ENCODE results near the gene CNR2. TPM values are rescaled to one million over a fixed set of nuclear protein-coding genes. Genes with fewer than 3 reads are reported as not detected.
"Not testable (repeated sequence)": the region's sequence is repeated elsewhere in the genome, so short reads cannot be mapped to it uniquely, and the experiment has no call there.

CNR2 gene
- total RNA-seq, 1 experiment from 2014 or later, result not detected

DNA sequence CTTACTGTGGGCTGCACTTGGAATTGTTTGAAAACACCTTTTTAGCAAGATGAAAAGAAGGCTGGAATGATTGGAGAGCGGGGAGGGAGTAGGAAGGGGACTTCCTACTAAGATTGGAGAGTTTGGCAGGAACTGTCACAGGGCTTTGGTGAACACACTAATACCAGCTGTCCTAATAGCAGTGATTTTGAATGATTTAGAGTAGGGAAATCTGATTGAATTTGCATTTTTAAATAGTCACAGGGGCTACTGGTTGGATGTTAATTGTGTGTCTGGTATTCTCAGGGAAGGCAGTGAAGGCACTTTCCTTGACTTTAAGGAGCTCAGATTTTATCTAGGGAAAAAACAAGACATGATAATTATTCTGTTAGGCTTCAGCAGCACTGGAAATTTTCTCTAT lies 85.4 kb downstream of the CNR2 start:
- H3K4me1 Mint-ChIP-seq, result peaks cover 18 to 21% of the 10 kb centered on the region in 2 experiments
- Histone ChIP-seq H3K56ac (ENCODE audit: insufficient read length, low read depth, low read length) (no peak overlapping the region), H3T11ph (ENCODE audit: low read length) (no peak overlapping the region), H3K18ac (ENCODE audit: insufficient read length, low read depth, low read length) (no peak overlapping the region), H3K9ac (ENCODE audit: extremely low read depth, insufficient read length, low read length) (no peak overlapping the region), H3K79me2 (ENCODE audit: insufficient read depth, low read length) (no peaks in the 10 kb centered on the region), H4K91ac (ENCODE audit: insufficient read length, low read depth, low read length) (no peak overlapping the region), H3K4ac (ENCODE audit: low read depth, low read length) (no peak overlapping the region), H3K27me3 (ENCODE audit: insufficient read depth, low read length) (no peaks in the 10 kb centered on the region), H3K23me2 (ENCODE audit: insufficient read length, low read depth, low read length, poor library complexity, severe bottlenecking) (peaks cover 3% of the 10 kb centered on the region), H2AK5ac (ENCODE audit: insufficient read length, low read length) (no peak overlapping the region), H3K9me3 (ENCODE audit: control insufficient read depth, low read depth, low read length) (no peaks in the 10 kb centered on the region), H2BK5ac (ENCODE audit: insufficient read length, low read length) (no peak overlapping the region), H3K79me1 (ENCODE audit: insufficient read depth, low read depth, low read length, poor library complexity, severe bottlenecking) (no peaks in the 10 kb centered on the region), H3K4me1 (ENCODE audit: insufficient read depth, low read length) (no peaks in the 10 kb centered on the region), H3K27ac (ENCODE audit: insufficient read length, low read depth, low read length) (no peak overlapping the region), H2BK20ac (ENCODE audit: low read depth, low read length, poor library complexity, severe bottlenecking) (no peak overlapping the region), H3K23ac (ENCODE audit: insufficient read length, low read depth, low read length) (no peak overlapping the region), H2BK12ac (ENCODE audit: insufficient read length, low read depth, low read length) (no peak overlapping the region), H4K8ac (replicated peaks; ENCODE audit: insufficient read length, low read depth, low read length) (no peak overlapping the region), H3K4me2 (ENCODE audit: insufficient read depth, insufficient read length, low read length) (no peak overlapping the region), H4K20me1 (ENCODE audit: control insufficient read depth, insufficient read depth, insufficient read length) (no peaks in the 10 kb centered on the region), H2AFZ (ENCODE audit: low read length) (no peak overlapping the region), H2BK120ac (ENCODE audit: low read depth, low read length, poor library complexity, severe bottlenecking) (no peak overlapping the region), H2BK15ac (ENCODE audit: low read depth, low read length) (no peak overlapping the region), H3K14ac (ENCODE audit: insufficient read depth, low read length) (no peak overlapping the region), H4K5ac (ENCODE audit: insufficient read length, low read depth, low read length) (no peak overlapping the region)
- H3K27me3 Mint-ChIP-seq (ENCODE audit: low read depth), result no peaks in the 10 kb centered on the region; the same call in 1 of the 2 replicates
- no peak overlapping the region for H3K27ac Mint-ChIP-seq
- H3K36me3 Mint-ChIP-seq (ENCODE audit: insufficient read depth in 1 of 3, low read depth in 3 of 3), result no peaks in the 10 kb centered on the region; a peak in 1 of 7 replicates
- WGBS (ENCODE audit: extremely low coverage, insufficient read length, low lambda C conversion rate), result no CpG with 5 or more reads among the region's 1 CpG
- DNase-seq, result no peak
- TF ChIP-seq, protein P1, sequence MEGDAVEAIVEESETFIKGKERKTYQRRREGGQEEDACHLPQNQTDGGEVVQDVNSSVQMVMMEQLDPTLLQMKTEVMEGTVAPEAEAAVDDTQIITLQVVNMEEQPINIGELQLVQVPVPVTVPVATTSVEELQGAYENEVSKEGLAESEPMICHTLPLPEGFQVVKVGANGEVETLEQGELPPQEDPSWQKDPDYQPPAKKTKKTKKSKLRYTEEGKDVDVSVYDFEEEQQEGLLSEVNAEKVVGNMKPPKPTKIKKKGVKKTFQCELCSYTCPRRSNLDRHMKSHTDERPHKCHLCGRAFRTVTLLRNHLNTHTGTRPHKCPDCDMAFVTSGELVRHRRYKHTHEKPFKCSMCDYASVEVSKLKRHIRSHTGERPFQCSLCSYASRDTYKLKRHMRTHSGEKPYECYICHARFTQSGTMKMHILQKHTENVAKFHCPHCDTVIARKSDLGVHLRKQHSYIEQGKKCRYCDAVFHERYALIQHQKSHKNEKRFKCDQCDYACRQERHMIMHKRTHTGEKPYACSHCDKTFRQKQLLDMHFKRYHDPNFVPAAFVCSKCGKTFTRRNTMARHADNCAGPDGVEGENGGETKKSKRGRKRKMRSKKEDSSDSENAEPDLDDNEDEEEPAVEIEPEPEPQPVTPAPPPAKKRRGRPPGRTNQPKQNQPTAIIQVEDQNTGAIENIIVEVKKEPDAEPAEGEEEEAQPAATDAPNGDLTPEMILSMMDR (conservative IDR thresholded peaks at IDR 0.05), result no peak
- no peak overlapping the region for H3K4me3 Mint-ChIP-seq
- no peaks in the 10 kb centered on the region for H3K9me3 Mint-ChIP-seq

DNA sequence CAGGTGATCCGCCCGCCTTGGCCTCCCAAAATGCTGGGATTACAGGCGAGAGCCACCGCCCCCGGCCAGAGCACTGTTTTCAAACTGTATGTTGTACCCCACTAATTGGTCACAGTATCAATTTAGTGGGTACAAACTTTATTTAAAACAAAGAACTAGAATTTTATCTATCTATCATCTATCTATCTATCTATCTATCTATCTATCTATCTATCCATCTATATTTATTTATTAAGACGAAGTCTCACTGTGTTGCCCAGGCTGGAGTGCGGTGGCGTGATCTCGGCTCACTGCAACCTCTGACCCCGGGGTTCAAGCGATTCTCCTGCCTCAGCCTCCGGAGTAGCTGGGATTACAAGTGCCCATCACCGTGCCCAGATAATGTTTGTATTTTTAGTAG lies 86.6 kb downstream of the CNR2 start:
- H3K4me1 ChIP-seq (ENCODE audit: insufficient read depth, low read length), result not testable (repeated sequence)
- no CpG with 5 or more reads among the region's 13 CpGs for WGBS (ENCODE audit: extremely low coverage, insufficient read length, low lambda C conversion rate)

More for the DNA sequence above, 86.6 kb downstream of the CNR2 start:
- not testable (repeated sequence) for H3T11ph ChIP-seq (ENCODE audit: low read length); H2BK15ac ChIP-seq (ENCODE audit: low read depth, low read length); H4K8ac ChIP-seq (replicated peaks; ENCODE audit: insufficient read length, low read depth, low read length); H4K5ac ChIP-seq (ENCODE audit: insufficient read length, low read depth, low read length); H3K27ac ChIP-seq (ENCODE audit: insufficient read length, low read depth, low read length); H3K4me3 Mint-ChIP-seq; H3K27me3 ChIP-seq (ENCODE audit: insufficient read depth, low read length); H4K20me1 ChIP-seq (ENCODE audit: control insufficient read depth, insufficient read depth, insufficient read length); H3K9ac ChIP-seq (ENCODE audit: extremely low read depth, insufficient read length, low read length); H3K9me3 Mint-ChIP-seq; H3K79me1 ChIP-seq (ENCODE audit: insufficient read depth, low read depth, low read length, poor library complexity, severe bottlenecking); H3K27me3 Mint-ChIP-seq (ENCODE audit: low read depth); H2BK120ac ChIP-seq (ENCODE audit: low read depth, low read length, poor library complexity, severe bottlenecking); H3K4me2 ChIP-seq (ENCODE audit: insufficient read depth, insufficient read length, low read length); H3K56ac ChIP-seq (ENCODE audit: insufficient read length, low read depth, low read length); H3K79me2 ChIP-seq (ENCODE audit: insufficient read depth, low read length); H3K9me3 ChIP-seq (ENCODE audit: control insufficient read depth, low read depth, low read length); H3K18ac ChIP-seq (ENCODE audit: insufficient read length, low read depth, low read length); H3K23ac ChIP-seq (ENCODE audit: insufficient read length, low read depth, low read length); H4K91ac ChIP-seq (ENCODE audit: insufficient read length, low read depth, low read length); H2AK5ac ChIP-seq (ENCODE audit: insufficient read length, low read length); H3K27ac Mint-ChIP-seq; H2BK5ac ChIP-seq (ENCODE audit: insufficient read length, low read length); H3K4ac ChIP-seq (ENCODE audit: low read depth, low read length); H3K14ac ChIP-seq (ENCODE audit: insufficient read depth, low read length); H2BK20ac ChIP-seq (ENCODE audit: low read depth, low read length, poor library complexity, severe bottlenecking); H2AFZ ChIP-seq (ENCODE audit: low read length); H2BK12ac ChIP-seq (ENCODE audit: insufficient read length, low read depth, low read length); DNase-seq; H3K36me3 Mint-ChIP-seq (ENCODE audit: insufficient read depth in 1 of 3, low read depth in 3 of 3); H3K23me2 ChIP-seq (ENCODE audit: insufficient read length, low read depth, low read length, poor library complexity, severe bottlenecking)
- H3K4me1 Mint-ChIP-seq, result peaks cover 18 to 21% of the 10 kb centered on the region in 2 experiments
